Measurements from ENCODE around the gene ANP32D.
"Not testable (repeated sequence)": the region's sequence is repeated elsewhere in the genome, so short reads cannot be mapped to it uniquely, and the experiment has no call there.

ANP32D gene

DNA sequence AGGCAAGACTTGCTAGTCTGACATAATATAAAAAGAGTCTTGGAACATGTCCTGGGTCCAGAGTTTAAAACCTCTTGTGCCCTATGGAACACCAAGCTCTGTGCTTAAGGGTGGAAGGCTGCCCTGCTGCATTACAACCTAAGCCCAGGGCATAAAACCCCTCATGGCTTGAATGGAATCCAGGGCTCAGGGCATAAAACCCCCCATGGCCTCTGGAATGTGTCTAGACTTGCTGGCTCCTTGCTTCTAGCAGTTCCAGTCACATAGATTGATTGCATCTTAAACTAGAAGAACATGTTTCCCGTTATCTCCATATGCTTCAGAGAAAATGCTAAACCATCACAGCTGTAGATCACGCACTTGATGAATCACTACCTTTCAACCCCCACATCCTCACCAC, 34.5 kb downstream of the ANP32D start:
- not testable (repeated sequence) for DNase-seq (ENCODE audit: low read depth)

DNA sequence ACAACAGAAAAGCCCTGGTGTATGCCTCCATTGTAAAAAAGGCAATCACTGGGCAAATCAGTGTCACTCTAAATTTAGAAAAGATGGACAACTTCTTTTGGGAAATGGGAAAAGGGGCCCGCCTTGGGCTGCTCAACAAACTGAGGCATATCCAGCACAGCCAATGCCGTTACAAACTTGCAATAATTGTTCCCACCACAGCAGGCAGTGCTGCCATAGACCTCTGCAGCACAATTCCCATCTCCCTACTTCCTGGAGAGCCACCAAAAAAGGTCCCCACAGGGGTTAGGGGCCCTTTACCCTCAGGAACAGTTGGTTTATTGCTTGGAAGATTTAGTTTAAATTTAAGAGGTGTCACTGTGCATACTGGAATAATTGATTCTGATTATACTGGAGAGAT, 36.6 kb downstream of the ANP32D start:
- DNase-seq (ENCODE audit: low read depth): no peak

DNA sequence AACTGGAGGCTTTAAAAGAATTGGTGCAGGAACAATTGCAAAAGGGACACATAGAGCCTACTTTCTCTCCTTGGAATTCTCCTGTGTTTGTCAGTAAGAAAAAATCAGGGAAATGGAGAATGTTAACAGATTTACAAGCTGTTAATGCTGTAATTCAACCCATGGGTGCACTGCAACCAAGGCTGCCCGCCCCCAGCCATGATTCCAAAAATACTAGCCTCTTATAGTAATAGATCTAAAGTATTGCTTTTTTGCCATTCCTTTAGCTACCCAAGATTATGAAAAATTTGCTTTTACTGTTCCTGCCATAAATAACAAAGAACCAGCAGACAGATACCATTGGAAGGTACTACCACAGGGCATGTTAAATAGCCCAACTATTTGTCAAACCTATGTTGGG, 37.8 kb downstream of the ANP32D start:
- no peak for DNase-seq (ENCODE audit: low read depth)

DNA sequence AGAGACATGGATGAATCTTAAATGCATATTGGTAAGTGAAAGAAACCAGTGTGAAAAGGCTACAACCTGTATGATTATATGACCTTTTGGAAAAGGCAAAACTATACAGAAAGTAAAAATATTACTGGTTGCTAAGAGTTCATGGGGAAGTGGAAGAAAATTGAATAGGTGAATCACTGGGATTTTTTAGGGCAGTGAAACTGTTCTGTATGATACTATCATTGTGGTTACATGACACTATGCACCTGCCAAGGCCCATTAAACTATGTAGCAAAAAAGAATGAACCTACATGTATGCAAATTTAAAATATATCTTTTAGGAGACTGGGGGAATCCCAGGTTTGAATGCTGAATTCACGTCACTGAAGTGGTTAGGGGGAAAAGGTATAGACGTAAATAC, 40.5 kb downstream of the ANP32D start:
- no peak for DNase-seq (ENCODE audit: low read depth)

DNA sequence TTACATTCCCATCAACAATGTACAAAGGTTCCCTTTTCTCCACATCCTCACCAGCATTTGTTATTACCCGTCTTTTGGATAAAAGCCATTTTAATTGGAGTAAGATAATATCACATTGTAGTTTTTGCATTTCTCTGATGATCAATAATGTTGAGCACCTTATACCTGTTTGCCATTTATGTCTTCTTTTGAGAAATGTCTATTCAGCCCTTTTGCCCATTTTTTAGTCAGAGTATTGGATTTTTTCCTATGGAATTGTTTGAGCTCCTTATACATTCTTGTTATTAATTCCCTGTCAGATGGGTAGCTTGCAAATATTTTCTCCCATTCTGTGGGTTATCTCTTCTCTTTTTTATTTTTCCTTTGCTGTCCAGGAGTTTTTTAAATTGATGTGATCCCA, 42.4 kb downstream of the ANP32D start:
- no peak for DNase-seq (ENCODE audit: low read depth)

DNA sequence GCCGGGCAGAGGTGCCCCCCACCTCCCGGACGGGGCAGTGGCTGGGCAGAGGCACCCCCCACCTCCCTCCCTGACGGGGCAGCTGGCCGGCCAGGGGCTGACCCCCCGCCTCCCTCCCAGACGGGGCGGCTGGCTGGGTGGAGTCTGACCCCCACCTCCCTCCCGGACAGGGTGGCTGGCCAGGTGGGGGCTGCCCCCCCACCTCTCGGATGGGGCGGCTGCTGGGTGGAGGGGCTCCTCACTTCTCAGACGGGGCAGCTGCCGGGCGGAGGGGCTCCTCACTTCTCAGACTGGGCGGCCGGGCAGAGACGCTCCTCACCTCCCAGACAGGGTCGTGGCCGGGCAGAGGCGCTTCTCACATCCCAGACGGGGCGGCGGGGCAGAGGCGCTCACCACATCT, 48.0 kb downstream of the ANP32D start:
- not testable (repeated sequence) for DNase-seq (ENCODE audit: low read depth)
